GM12872 (cell line): ENCODE measurements around the gene ZYG11A.
A peak's percentile ranks its signal among the peaks of the same experiment; 100 is the strongest.

Experiments
- CTCF ChIP-seq: IDR thresholded peaks from 3 replicates; pipeline ENCODE4 v1.5.1; 2011; ENCODE audit warnings: low read depth, mild to moderate bottlenecking, low read length, moderate library complexity; ENCODE audit not compliant: insufficient read depth

ZYG11A gene

GRCh38 chr1:52899445-52899894 lies 56.9 kb downstream of the ZYG11A start:
- TF ChIP-seq CTCF, result no peak

- TF ChIP-seq CTCF, result no peak
Observed at GRCh38 chr1:52900402-52900801, 57.8 kb downstream of the ZYG11A start.

- TF ChIP-seq CTCF, result no peak
Observed at GRCh38 chr1:52901384-52901783, 58.8 kb downstream of the ZYG11A start.

- TF ChIP-seq CTCF, result no peak
Observed at GRCh38 chr1:52904208-52904926, 61.8 kb downstream of the ZYG11A start.

GRCh38 chr1:52904927-52905698 lies 62.6 kb downstream of the ZYG11A start:
- peak; percentile 76 for TF ChIP-seq CTCF

- TF ChIP-seq CTCF, result no peak
Observed at GRCh38 chr1:52906135-52906603, 63.6 kb downstream of the ZYG11A start.

GRCh38 chr1:52907068-52907811 lies 64.7 kb downstream of the ZYG11A start:
- TF ChIP-seq CTCF, result no peak
